H1 (cell line): ENCODE measurements around the gene UFM1. TPM values are rescaled to one million over a fixed set of nuclear protein-coding genes. Genes with fewer than 3 reads are reported as not detected.

Experiments
- CTCF ChIA-PET: fragments of 300-600 bp; sonication (Branson Sonifier 250); formaldehyde crosslinking; loops from one replicate; lab custom pipeline; 2021; ENCODE audit not compliant: partially characterized antibody; lab: Charles Lee
- POLR2A ChIA-PET: fragments of 300-600 bp; sonication (Branson Sonifier 250); formaldehyde crosslinking; loops from one replicate; lab custom pipeline; 2021; ENCODE audit warnings: inconsistent platforms; ENCODE audit not compliant: partially characterized antibody; lab: Charles Lee
- DNase-seq, 2 experiments: peaks; one replicate each; pipeline versions ENCODE4 v3.0.0 to v3.0.0-alpha.2; 2010 to 2022; ENCODE audit warnings: low spot score in 2 of 2, low read depth in 1 of 2, mixed read lengths in 1 of 2
- FAIRE-seq: peaks from 2 replicates; lab custom pipeline; 2011; peaks lifted over from hg19 to GRCh38; lab: Jason Lieb, UNC
- H2AFZ ChIP-seq: 2 replicates; pipeline ENCODE4 v1.8.1; 2012; ENCODE audit warnings: low read length, inconsistent platforms
- H2AK5ac ChIP-seq: 2 replicates; pipeline ENCODE4 v1.6.1; 2013; ENCODE audit warnings: low read depth, low read length
- H2BK120ac ChIP-seq: replicated peaks from 2 replicates; pipeline ENCODE3; 2013; ENCODE audit warnings: low read depth, low read length, inconsistent platforms
- H2BK12ac ChIP-seq: 2 replicates; pipeline ENCODE4 v1.6.1; 2013; ENCODE audit warnings: low read depth, low read length
- H2BK15ac ChIP-seq: 2 replicates; pipeline ENCODE4 v1.6.1; 2013; ENCODE audit warnings: low read length
- H2BK20ac ChIP-seq: 2 replicates; pipeline ENCODE4 v1.6.1; 2013; ENCODE audit warnings: low read length
- H2BK5ac ChIP-seq: 2 replicates; pipeline ENCODE4 v1.6.1; 2013; ENCODE audit warnings: low read depth, low read length
- H3K14ac ChIP-seq: 2 replicates; pipeline ENCODE4 v1.6.1; 2013; ENCODE audit warnings: inconsistent platforms; ENCODE audit not compliant: insufficient read length
- H3K18ac ChIP-seq: 2 replicates; pipeline ENCODE4 v1.6.1; 2013; ENCODE audit warnings: low read length; ENCODE audit errors: extremely low read depth
- H3K23ac ChIP-seq: 2 replicates; pipeline ENCODE4 v1.6.1; 2013; ENCODE audit warnings: inconsistent platforms; ENCODE audit not compliant: insufficient read length
- H3K23me2 ChIP-seq: 2 replicates; pipeline ENCODE4 v1.6.1; 2013; ENCODE audit warnings: low read depth, low read length
- H3K27ac ChIP-seq: 2 replicates; pipeline ENCODE4 v1.6.1; 2011; ENCODE audit warnings: low read depth, low read length, inconsistent platforms
- H3K27me3 ChIP-seq, 4 experiments: replicated peaks in 1 of 4; 1 replicate in 1 of 4; 2 replicates in 3 of 4; pipeline versions ENCODE4 v1.6.1 to v1.8.1; 2011 to 2013; ENCODE audit warnings: low read length in 3 of 4, mild to moderate bottlenecking in 3 of 4, inconsistent platforms in 2 of 4, mixed read lengths in 2 of 4, moderate library complexity in 1 of 4; ENCODE audit not compliant: control insufficient read depth in 3 of 4, insufficient read depth in 3 of 4; ENCODE audit errors: extremely low read depth in 1 of 4
- H3K36me3 ChIP-seq, 4 experiments: 2 replicates each; pipeline versions ENCODE4 v1.6.1 to v1.8.1; 2011 to 2013; ENCODE audit warnings: mild to moderate bottlenecking in 4 of 4, low read length in 3 of 4, moderate library complexity in 2 of 4, control low read depth in 1 of 4, inconsistent platforms in 1 of 4; ENCODE audit not compliant: insufficient read depth in 4 of 4, control insufficient read depth in 2 of 4
- H3K4ac ChIP-seq: replicated peaks from 2 replicates; pipeline ENCODE3; 2013; ENCODE audit warnings: low read length, low read depth, mixed read lengths, inconsistent platforms; ENCODE audit not compliant: insufficient read length
- H3K4me1 ChIP-seq, 4 experiments: replicated peaks in 1 of 4; 1 replicate in 1 of 4; 2 replicates in 3 of 4; pipeline versions ENCODE4 v1.6.1 to v1.8.1; 2011 to 2013; ENCODE audit warnings: low read length in 3 of 4, inconsistent platforms in 2 of 4, mixed read lengths in 1 of 4; ENCODE audit not compliant: insufficient read depth in 4 of 4, control insufficient read depth in 3 of 4
- H3K4me2 ChIP-seq, 2 experiments: 2 replicates each; pipeline versions ENCODE4 v1.6.1 to v1.8.1; 2011 to 2013; ENCODE audit warnings: low read depth in 2 of 2, low read length in 2 of 2, control low read depth in 1 of 2, inconsistent platforms in 1 of 2, mild to moderate bottlenecking in 1 of 2; ENCODE audit not compliant: insufficient read depth in 1 of 2
- H3K4me3 ChIP-seq, 4 experiments: fragments of 200-600, 300-600 bp in 1 of 4; sonication (generic), shearing (Covaris generic), sonication (Bioruptor Twin) in 1 of 4; 2 replicates each; pipeline versions ENCODE4 v1.5.1 to v1.8.1; 2011 to 2016; ENCODE audit warnings: low read length in 4 of 4, low read depth in 3 of 4, control low read depth in 2 of 4, inconsistent platforms in 2 of 4, mild to moderate bottlenecking in 2 of 4, mixed read lengths in 1 of 4, moderate library complexity in 1 of 4; ENCODE audit not compliant: insufficient read depth in 2 of 4; ENCODE audit errors: extremely low read depth in 1 of 4
- H3K56ac ChIP-seq: replicated peaks from 2 replicates; pipeline ENCODE3; 2013; ENCODE audit warnings: low read depth, mild to moderate bottlenecking, mixed read lengths, low read length, inconsistent platforms; ENCODE audit not compliant: insufficient read length
- H3K79me1 ChIP-seq: 2 replicates; pipeline ENCODE4 v1.6.1; 2013; ENCODE audit warnings: low read depth, low read length, control low read depth
- H3K79me2 ChIP-seq, 2 experiments: 2 replicates each; pipeline versions ENCODE4 v1.6.1 to v1.8.1; 2012 to 2013; ENCODE audit warnings: low read length in 2 of 2, mild to moderate bottlenecking in 2 of 2, inconsistent platforms in 1 of 2; ENCODE audit not compliant: insufficient read depth in 2 of 2, control insufficient read depth in 1 of 2
- H3K9ac ChIP-seq, 4 experiments: replicated peaks in 1 of 4; 1 replicate in 1 of 4; 2 replicates in 3 of 4; pipeline versions ENCODE4 v1.6.1 to v1.8.1; 2011 to 2013; ENCODE audit warnings: low read depth in 3 of 4, low read length in 3 of 4, control low read depth in 2 of 4, mild to moderate bottlenecking in 2 of 4, moderate library complexity in 2 of 4, inconsistent platforms in 1 of 4; ENCODE audit errors: extremely low read depth in 1 of 4
- H3K9me3 ChIP-seq, 2 experiments: 2 replicates each; pipeline versions ENCODE4 v1.6.1 to v1.8.1; 2012 to 2013; ENCODE audit warnings: mild to moderate bottlenecking in 2 of 2, moderate library complexity in 2 of 2, control low read depth in 1 of 2, inconsistent platforms in 1 of 2, low read depth in 1 of 2, low read length in 1 of 2, mixed read lengths in 1 of 2; ENCODE audit not compliant: insufficient read depth in 2 of 2
- H4K20me1 ChIP-seq, 2 experiments: replicated peaks in 1 of 2; 2 replicates each; pipeline versions ENCODE3 to v1.8.1; 2011 to 2013; ENCODE audit warnings: inconsistent platforms in 2 of 2, low read length in 2 of 2, mild to moderate bottlenecking in 1 of 2; ENCODE audit not compliant: insufficient read depth in 2 of 2, control insufficient read depth in 1 of 2
- H4K5ac ChIP-seq: 2 replicates; pipeline ENCODE4 v1.6.1; 2013; ENCODE audit warnings: low read length, low read depth, mixed read lengths, inconsistent platforms; ENCODE audit not compliant: insufficient read length
- H4K8ac ChIP-seq: 2 replicates; pipeline ENCODE4 v1.8.0; 2013; ENCODE audit warnings: mild to moderate bottlenecking, moderate library complexity, low read length, inconsistent platforms; ENCODE audit not compliant: insufficient read depth; ENCODE audit errors: extremely low read depth
- H4K91ac ChIP-seq: replicated peaks from 2 replicates; pipeline ENCODE3; 2013; ENCODE audit warnings: low read length, mixed read lengths, inconsistent platforms; ENCODE audit not compliant: insufficient read length
- ATF2 ChIP-seq: IDR thresholded peaks from 2 replicates; pipeline ENCODE4 v1.6.1; 2012; ENCODE audit warnings: low read length, inconsistent platforms
- RAD21 ChIP-seq, 2 experiments: IDR thresholded peaks in 1 of 2; conservative IDR thresholded peaks in 1 of 2; 2 replicates each; pipeline ENCODE4 v1.6.1; 2011; ENCODE audit warnings: low read depth in 2 of 2, low read length in 2 of 2, improper control_type of control experiment in 1 of 2, inconsistent platforms in 1 of 2, mild to moderate bottlenecking in 1 of 2, moderate library complexity in 1 of 2
- WGBS, 2 experiments: shearing (Covaris generic) in 1 of 2; methylation state at CpG; one replicate each; pipeline versions ENCODE4 v1.1.6 to v1.1.7; 2013 to 2015; ENCODE audit warnings: low lambda C conversion rate in 2 of 2, mixed read lengths in 2 of 2, inconsistent platforms in 1 of 2, low coverage in 1 of 2, missing lambda C conversion rate in 1 of 2; ENCODE audit not compliant: insufficient replicate concordance in 2 of 2, insufficient coverage in 1 of 2, insufficient read length in 1 of 2; ENCODE audit errors: extremely low coverage in 1 of 2, missing lambda C conversion rate in 1 of 2; 5-methylcytosine and 5-hydroxymethylcytosine counted together
- polyA plus RNA-seq, 7 experiments: library from polyadenylated mRNA; depleted of rRNA in 3 of 7; stranded (reverse) in 5 of 7; unstranded in 2 of 7; fragments of >200 nt in 5 of 7; fragments of 200-250 nt in 2 of 7; gene quantifications; 1 replicate in 5 of 7; 2 replicates in 1 of 7; 4 replicates in 1 of 7; pipeline versions ENCODE4 v1.2.1 to v1.2.3, GENCODE V29; 2011 to 2013; ENCODE audit warnings: missing spikeins in 2 of 7, mixed read lengths in 2 of 7
- total RNA-seq: library from RNA; stranded (reverse); fragmentation: NEBNext Ultra II Directional; extraction: Animal tissue kit (Norgen Biotek cat#: 25700); gene quantifications from 2 replicates; pipeline ENCODE4 v1.2.1, GENCODE V29; 2021

Gene UFM1
- total and polyA plus RNA-seq, 2 of the 8 experiments (the other 6 are each of a cell fraction or from before 2014, with no cell fraction given): 16.0 to 34.3 TPM

GRCh38 chr13:38361542-38362262 is 12.1 kb downstream of the UFM1 start:
- Histone ChIP-seq H3K9ac (no peak overlapping the region), H3K27ac (no peak overlapping the region), H3K4me3 (no peak overlapping the region), H3K79me2 (no peaks in the 10 kb centered on the region), H2BK20ac (no peak overlapping the region), H2BK120ac (no peak overlapping the region), H2BK5ac (no peak overlapping the region), H3K23ac (no peak overlapping the region), H3K4me1 (no peaks in the 10 kb centered on the region), H4K8ac (no peak overlapping the region), H2BK15ac (no peak overlapping the region), H4K20me1 (no peaks in the 10 kb centered on the region), H3K36me3 (peaks cover 2 to 40% (median 15%) of the 10 kb centered on the region in 4 experiments; a peak in 5 of 8 replicates), H3K23me2 (no peaks in the 10 kb centered on the region), H3K4me2 (no peak overlapping the region), H3K79me1 (no peaks in the 10 kb centered on the region), H2AK5ac (no peak overlapping the region), H3K4ac (no peak overlapping the region), H3K18ac (no peak overlapping the region), H3K14ac (no peak overlapping the region), H4K5ac (no peak overlapping the region), H3K27me3 (no peaks in the 10 kb centered on the region), H3K56ac (no peak overlapping the region), H2BK12ac (no peak overlapping the region), H4K91ac (no peak overlapping the region), H3K9me3 (no peaks in the 10 kb centered on the region), H2AFZ (no peak overlapping the region)
- DNase-seq (no peak), FAIRE-seq (peak; percentile 50)
- WGBS, 2 experiments: 97% methylated on average over 4 of the region's 4 CpGs; no CpG with 5 or more reads in 1 of the 2 experiments
- ChIA-PET CTCF (no interaction called here), POLR2A (interaction anchor here (0.8 kb wide), 1 partner anchor 33 kb away, joined by 3 read pairs; no protein-coding TSS in a partner anchor)
- TF ChIP-seq ATF2: no peak
- TF ChIP-seq RAD21 (IDR thresholded peaks at IDR 0.05 in 1 of 2, conservative IDR thresholded peaks at IDR 0.05 in 1 of 2; ENCODE audit: low read depth in 2 of 2, low read length in 2 of 2): peak; percentile 8 to 9; a peak in 1 of 4 replicates
